GM12878 (cell line): ENCODE results near the gene C10orf67. TPM values are rescaled to one million over a fixed set of nuclear protein-coding genes. Genes with fewer than 3 reads are reported as not detected.

Experiments used
- ATAC-seq: fragments of 200-7000 bp; cut with Tn5 transposase; 3 replicates; pipeline ENCODE4 v1.9.1; 2020; ENCODE audit warnings: mild to moderate bottlenecking, moderate library complexity
- BruUV-seq: library from RNA; stranded (reverse); fragments of 400-500 nt; replicated peaks from 2 replicates; lab custom pipeline; 2021; lab: Mats Ljungman, UMichigan
- CTCF ChIA-PET: fragments of 300-600 bp; sonication (Branson Sonifier 250); formaldehyde crosslinking; extraction: SDS; loops from one replicate; lab custom pipeline; 2021; ENCODE audit warnings: inconsistent platforms; lab: Yijun Ruan, JAX
- POLR2A ChIA-PET: fragments of 350-600 bp; formaldehyde crosslinking; extraction: SDS; loops from one replicate; lab custom pipeline; 2021; ENCODE audit warnings: inconsistent platforms; lab: Charles Lee
- RAD21 ChIA-PET: fragments of 300-600 bp; sonication (Branson Sonifier 250); formaldehyde crosslinking; loops from one replicate; lab custom pipeline; 2023; ENCODE audit warnings: antibody characterized with exemption; ENCODE audit not compliant: unreplicated experiment; lab: Charles Lee
- SMC1A ChIA-PET: fragments of 300-600 bp; sonication (Branson Sonifier 250); formaldehyde crosslinking; loops from one replicate; lab custom pipeline; 2023; ENCODE audit not compliant: unreplicated experiment, uncharacterized antibody; lab: Charles Lee
- DNase-seq: peaks from one replicate; pipeline ENCODE4 v3.0.0-alpha.2; 2011; ENCODE audit warnings: low read depth, low spot score
- FAIRE-seq: peaks from 3 replicates; lab custom pipeline; 2011; peaks lifted over from hg19 to GRCh38; lab: Jason Lieb, UNC
- H2AFZ ChIP-seq: 2 replicates; pipeline ENCODE4 v1.6.0; 2011; ENCODE audit warnings: low read depth, low read length, control low read depth; ENCODE audit not compliant: control insufficient read depth
- H3K27ac ChIP-seq: 2 replicates; pipeline ENCODE4 v1.5.1; 2011; ENCODE audit warnings: control low read depth; ENCODE audit not compliant: control insufficient read depth, insufficient read depth
- H3K27me3 ChIP-seq, 2 experiments: replicated peaks in 1 of 2; 2 replicates each; pipeline versions ENCODE4 v1.6.0 to v1.6.1; 2011; ENCODE audit warnings: low read length in 1 of 2; ENCODE audit not compliant: control insufficient read depth in 2 of 2, insufficient read depth in 2 of 2
- H3K36me3 ChIP-seq, 2 experiments: 2 replicates each; pipeline ENCODE4 v1.5.1; 2011; ENCODE audit warnings: low read length in 1 of 2; ENCODE audit not compliant: control insufficient read depth in 2 of 2, insufficient read depth in 2 of 2
- H3K4me1 ChIP-seq: 2 replicates; pipeline ENCODE4 v1.6.1; 2011; ENCODE audit warnings: mild to moderate bottlenecking, low read length, moderate library complexity, mixed read lengths; ENCODE audit not compliant: control insufficient read depth, insufficient read depth
- H3K4me2 ChIP-seq: 2 replicates; pipeline ENCODE4 v1.6.0; 2011; ENCODE audit warnings: control low read depth; ENCODE audit not compliant: control insufficient read depth, insufficient read depth
- H3K4me3 ChIP-seq: fragments of 200-600 bp; sonication (generic); 2 replicates; pipeline ENCODE4 v1.5.1; 2016
- H3K79me2 ChIP-seq: 2 replicates; pipeline ENCODE4 v1.6.0; 2011; ENCODE audit warnings: low read length; ENCODE audit not compliant: control insufficient read depth, insufficient read depth
- H3K9ac ChIP-seq: 2 replicates; pipeline ENCODE4 v1.8.0; 2011; ENCODE audit warnings: low read length, control low read depth, mixed read lengths; ENCODE audit not compliant: control insufficient read depth, insufficient read depth
- H3K9me3 ChIP-seq: replicated peaks from 3 replicates; pipeline ENCODE4 v1.5.1; 2011; ENCODE audit warnings: mild to moderate bottlenecking, low read length; ENCODE audit not compliant: control insufficient read depth, insufficient read depth
- H4K20me1 ChIP-seq: 2 replicates; pipeline ENCODE4 v1.6.0; 2011; ENCODE audit not compliant: control insufficient read depth, insufficient read depth
- CREM ChIP-seq: IDR thresholded peaks from 2 replicates; pipeline ENCODE4 v1.6.1; 2014; ENCODE audit warnings: antibody characterized with exemption, low read depth
- ETV6 ChIP-seq, 2 experiments: fragments of 450-650 bp in 1 of 2; IDR thresholded peaks in 1 of 2; conservative IDR thresholded peaks in 1 of 2; 2 replicates each; pipeline ENCODE4 v1.6.1; 2014; ENCODE audit warnings: antibody characterized with exemption in 1 of 2, borderline replicate concordance in 1 of 2, low read depth in 1 of 2, mild to moderate bottlenecking in 1 of 2, moderate library complexity in 1 of 2
- HDAC2 ChIP-seq: fragments of 200-600 bp; sonication (generic); IDR thresholded peaks from 2 replicates; pipeline ENCODE4 v1.6.1; 2017
- IKZF2 ChIP-seq, 2 experiments: fragments of 450-650 bp; IDR thresholded peaks; 2 replicates each; pipeline ENCODE4 v1.6.1; 2017; ENCODE audit warnings: mild to moderate bottlenecking in 2 of 2, moderate library complexity in 2 of 2
- NR2C2 ChIP-seq: IDR thresholded peaks from 2 replicates; pipeline ENCODE4 v1.6.1; 2011; ENCODE audit warnings: borderline replicate concordance, low read depth; ENCODE audit not compliant: control insufficient read depth, insufficient read length
- POLR2AphosphoS2 ChIP-seq: IDR thresholded peaks from 2 replicates; pipeline ENCODE4 v1.6.1; 2011; ENCODE audit warnings: low read depth, mild to moderate bottlenecking, low read length, improper control_type of control experiment, moderate library complexity
- RUNX3 ChIP-seq: IDR thresholded peaks from 2 replicates; pipeline ENCODE4 v1.6.1; 2012; ENCODE audit warnings: low read length, inconsistent platforms
- SREBF2 ChIP-seq: IDR thresholded peaks from 2 replicates; pipeline ENCODE4 v1.6.1; 2012; ENCODE audit warnings: mild to moderate bottlenecking, low read length
- TCF12 ChIP-seq: IDR thresholded peaks from 2 replicates; pipeline ENCODE4 v1.6.1; 2011; ENCODE audit warnings: low read depth, mild to moderate bottlenecking, low read length
- ZBTB40 ChIP-seq: fragments of 450-650 bp; IDR thresholded peaks from 2 replicates; pipeline ENCODE4 v1.6.1; 2016; ENCODE audit warnings: mild to moderate bottlenecking, moderate library complexity, borderline replicate concordance
- ZNF217 ChIP-seq: fragments of 450-650 bp; IDR thresholded peaks from 2 replicates; pipeline ENCODE4 v1.6.1; 2017; ENCODE audit warnings: antibody characterized with exemption, mild to moderate bottlenecking
- ZNF592 ChIP-seq: fragments of 450-650 bp; IDR thresholded peaks from 2 replicates; pipeline ENCODE4 v1.6.1; 2017; ENCODE audit warnings: mild to moderate bottlenecking, moderate library complexity
- WGBS: methylation state at CpG from one replicate; pipeline ENCODE4 v1.1.6; 2016; ENCODE audit warnings: low lambda C conversion rate; ENCODE audit not compliant: insufficient replicate concordance, insufficient coverage; ENCODE audit errors: missing lambda C conversion rate; 5-methylcytosine and 5-hydroxymethylcytosine counted together
- in situ Hi-C: fragments of 300-500 bp; cut with MboI; formaldehyde crosslinking; loops from 9 replicates; pipeline ENCODE4 v1.14.3; 2018; ENCODE audit warnings: mixed read lengths
- intact Hi-C: fragments of 100-400 bp; cut with micrococcal nuclease; formaldehyde crosslinking; loops from one replicate; pipeline ENCODE4 v1.14.2; 2022; ENCODE audit not compliant: unreplicated experiment
- polyA plus RNA-seq, 11 experiments: library from polyadenylated mRNA; depleted of rRNA in 4 of 11; unstranded in 6 of 11; stranded (reverse) in 5 of 11; fragments of >200 nt; fragmentation: Nextera tagmentation in 4 of 11; fragmentation: Illumina TruSeq in 1 of 11; extraction: Ambion mirVana in 4 of 11; extraction: Trizol in 1 of 11; gene quantifications; 1 replicate in 1 of 11; 2 replicates in 10 of 11; pipeline versions ENCODE4 v1.2.1 to v1.2.3, GENCODE V29; 2011 to 2016; ENCODE audit warnings: inconsistent platforms in 2 of 11, missing spikeins in 2 of 11, low read depth in 1 of 11
- total RNA-seq, 4 experiments: library from RNA; depleted of rRNA in 3 of 4; stranded (reverse); fragments of >200 nt in 3 of 4; fragmentation: Illumina TruSeq in 1 of 4; extraction: Trizol in 1 of 4; gene quantifications; 2 replicates each; pipeline versions ENCODE4 v1.2.1 to v1.2.3, GENCODE V29; 2013 to 2021

C10orf67 gene
- total and polyA plus RNA-seq, 10 of the 15 experiments (the other 5 are each of a cell fraction or from before 2014, with no cell fraction given), result 0.06 TPM; not detected in 9

GRCh38 chr10:23383637-23384036, 39.0 kb upstream of the C10orf67 start (continued):
- no peak for TF ChIP-seq ZBTB40
- no peak for TF ChIP-seq POLR2AphosphoS2
- TF ChIP-seq CREM, result no peak
- TF ChIP-seq TCF12, result no peak

- Histone ChIP-seq H3K79me2 (no peaks in the 10 kb centered on the region), H3K4me2 (no peak overlapping the region), H3K4me3 (no peak overlapping the region), H3K27me3 (no peaks in the 10 kb centered on the region), H3K4me1 (no peaks in the 10 kb centered on the region), H3K9ac (no peak overlapping the region), H4K20me1 (no peaks in the 10 kb centered on the region), H3K9me3 (no peaks in the 10 kb centered on the region; the same call in 2 of the 3 replicates), H3K36me3 (no peaks in the 10 kb centered on the region), H2AFZ (no peak overlapping the region), H3K27ac (no peak overlapping the region)
- no peak for DNase-seq
- RAD21 ChIA-PET, result no interaction called here
- no TSS peak for BruUV-seq
- SMC1A ChIA-PET, result no interaction called here
- no peak for ATAC-seq
- intact Hi-C loops (no loop called here), in situ Hi-C loops (no loop called here)
- POLR2A ChIA-PET, result no interaction called here
- FAIRE-seq, result no peak
- CTCF ChIA-PET, result no interaction called here
- WGBS, result 33% methylated on average over 3 of the region's 3 CpGs
- TF ChIP-seq ZNF592, result no peak
- no peak for TF ChIP-seq RUNX3
- no peak for TF ChIP-seq CREM
- no peak for TF ChIP-seq ETV6 (conservative IDR thresholded peaks at IDR 0.05 in 1 of 2, IDR thresholded peaks at IDR 0.05 in 1 of 2; ENCODE audit: borderline replicate concordance in 1 of 2, low read depth in 1 of 2)
- TF ChIP-seq HDAC2, result no peak
- TF ChIP-seq NR2C2, result no peak
- TF ChIP-seq SREBF2, result no peak
- no peak for TF ChIP-seq ZNF217
- no peak for TF ChIP-seq POLR2AphosphoS2
- no peak for TF ChIP-seq IKZF2 (IDR thresholded peaks at IDR 0.05)
Measured at GRCh38 chr10:23381298-23382040, 36.9 kb upstream of the C10orf67 start.
